Measurements from ENCODE around the gene GFRA1.

GFRA1 gene

DNA sequence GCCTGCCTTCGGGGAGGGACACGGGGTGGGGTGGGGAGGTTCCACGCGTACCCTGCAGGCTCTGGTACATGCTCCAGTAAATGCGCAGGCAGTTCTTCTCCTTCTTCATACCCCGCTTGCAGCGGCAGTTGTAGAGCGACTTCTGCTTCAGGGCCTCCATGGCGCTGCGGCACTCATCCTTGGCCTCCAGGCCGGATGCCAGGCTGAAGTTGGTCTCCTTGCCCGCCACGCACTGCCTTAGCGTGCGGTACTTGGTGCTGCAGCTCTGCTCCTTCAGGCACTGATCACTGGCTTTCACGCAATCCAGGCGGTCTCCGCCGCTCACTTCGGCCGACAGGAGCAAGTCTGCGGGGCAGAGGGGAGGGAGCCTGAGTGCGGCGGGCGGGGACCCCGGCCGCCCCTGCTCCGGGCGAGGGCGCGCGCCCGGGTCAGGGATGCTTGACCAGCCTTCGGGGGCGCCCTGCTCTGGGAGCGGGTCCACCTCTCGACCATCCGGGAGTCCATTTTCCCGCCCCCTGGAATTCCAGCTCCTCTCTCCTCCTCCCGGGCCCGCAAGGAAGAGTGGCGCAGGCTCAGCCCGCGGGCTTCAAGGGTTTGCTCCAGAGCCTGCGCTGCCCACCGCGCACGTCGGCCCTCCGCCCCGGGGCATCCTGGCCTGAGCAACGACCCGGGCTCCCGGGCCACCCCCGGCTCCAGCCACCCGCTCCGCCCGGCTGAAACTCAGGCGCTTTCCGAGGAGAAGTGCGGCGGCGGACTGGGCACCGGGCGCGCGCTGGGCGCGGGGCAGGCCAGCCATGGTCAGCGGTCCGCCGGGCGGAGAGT, 2.0 kb downstream of the GFRA1 start:
- no peak for FAIRE-seq

DNA sequence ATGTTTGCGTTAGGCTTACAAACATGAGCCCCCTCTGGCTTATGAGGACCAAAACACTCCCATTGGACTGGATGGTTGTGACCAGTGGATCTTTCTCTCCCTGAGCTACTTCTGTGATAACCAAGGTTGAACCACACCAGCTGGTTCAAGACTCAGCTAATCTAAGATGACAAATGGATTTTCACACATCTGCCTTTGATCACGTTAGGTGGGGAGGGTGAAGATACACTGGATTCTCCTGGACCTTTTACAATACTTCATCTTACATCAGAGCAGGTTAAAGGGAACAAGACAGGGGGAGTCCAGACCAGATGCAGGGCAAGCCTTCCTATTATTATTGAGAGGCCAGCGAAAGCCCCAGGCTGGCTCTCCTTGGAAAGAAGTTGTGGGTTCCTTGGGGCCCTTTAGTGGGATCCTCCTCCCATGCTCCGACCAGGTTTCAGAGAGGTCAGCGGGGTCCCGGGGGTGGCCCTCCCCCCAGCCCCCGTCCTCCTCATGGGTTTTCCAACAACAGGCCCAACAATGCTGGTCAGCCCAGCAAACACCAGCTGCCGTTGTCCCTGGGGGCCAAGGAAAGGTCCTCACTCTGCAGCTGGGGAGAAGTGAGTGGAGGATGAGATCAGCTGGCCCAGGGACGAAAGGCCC, 2.8 kb downstream of the GFRA1 start:
- no peak for DNase-seq (ENCODE audit: low spot score)
- no peak for FAIRE-seq

More for the DNA sequence above, 2.0 kb downstream of the GFRA1 start:
- no peak for DNase-seq (ENCODE audit: low spot score)

DNA sequence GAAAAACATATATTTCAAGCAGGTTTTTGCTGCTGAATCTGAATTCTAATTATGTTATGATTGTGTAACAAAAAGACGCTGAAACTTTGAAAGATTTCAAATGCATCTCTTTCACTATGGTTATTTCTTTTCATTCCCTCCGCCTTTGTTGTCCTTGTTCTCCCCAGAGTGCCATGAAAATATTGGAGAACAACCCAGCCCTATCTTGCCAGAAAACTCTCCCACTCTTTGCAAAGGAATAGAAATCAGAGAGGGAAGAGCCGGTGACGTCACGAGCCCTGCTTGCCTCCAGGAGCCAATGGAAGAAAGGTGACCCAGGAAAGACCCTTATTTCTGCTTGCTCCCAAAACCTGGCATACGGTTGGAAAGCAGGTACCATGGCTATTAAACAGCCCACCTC, 3.4 kb downstream of the GFRA1 start:
- FAIRE-seq = no peak
- DNase-seq (ENCODE audit: low spot score) = no peak

DNA sequence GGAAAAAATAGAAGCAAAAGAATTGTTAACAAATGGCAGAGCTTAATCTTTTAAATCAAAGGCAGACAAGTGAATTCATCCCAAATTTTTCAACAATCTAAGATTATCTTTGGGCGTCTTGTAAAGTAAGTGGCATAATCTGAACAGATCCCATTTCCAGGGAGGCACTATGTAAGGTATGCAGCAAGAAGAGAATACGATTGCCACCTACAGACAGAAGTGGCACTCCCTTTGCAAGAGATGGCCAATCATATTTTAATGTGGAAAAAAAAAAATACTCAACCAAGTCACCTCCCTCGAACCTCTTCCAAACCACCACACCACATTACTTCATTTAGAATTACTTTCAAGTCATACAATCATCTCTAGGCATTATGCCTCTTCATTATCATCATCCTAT, 4.0 kb downstream of the GFRA1 start:
- DNase-seq (ENCODE audit: low spot score) (no peak), FAIRE-seq (no peak)

DNA sequence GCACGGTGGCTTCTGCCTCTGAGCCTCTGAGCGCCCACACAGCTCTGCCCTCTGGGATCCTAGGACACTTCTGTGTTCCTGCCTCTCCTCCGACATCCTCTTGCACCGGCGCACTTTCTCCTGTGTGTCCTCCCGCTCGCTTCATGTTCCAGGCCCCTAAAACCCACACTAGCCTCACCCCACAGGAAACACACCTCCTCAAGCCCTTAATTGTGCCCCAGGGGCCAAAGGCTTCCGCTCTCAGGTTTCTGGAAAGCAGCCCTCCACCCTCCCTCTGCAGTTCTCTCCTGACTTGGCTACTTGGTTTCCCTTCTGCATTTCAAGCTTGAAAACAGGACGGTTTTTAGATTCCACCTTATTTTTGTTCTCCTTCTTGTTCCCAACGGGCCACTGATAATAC, 7.3 kb downstream of the GFRA1 start:
- FAIRE-seq (no peak), DNase-seq (ENCODE audit: low spot score) (no peak)

DNA sequence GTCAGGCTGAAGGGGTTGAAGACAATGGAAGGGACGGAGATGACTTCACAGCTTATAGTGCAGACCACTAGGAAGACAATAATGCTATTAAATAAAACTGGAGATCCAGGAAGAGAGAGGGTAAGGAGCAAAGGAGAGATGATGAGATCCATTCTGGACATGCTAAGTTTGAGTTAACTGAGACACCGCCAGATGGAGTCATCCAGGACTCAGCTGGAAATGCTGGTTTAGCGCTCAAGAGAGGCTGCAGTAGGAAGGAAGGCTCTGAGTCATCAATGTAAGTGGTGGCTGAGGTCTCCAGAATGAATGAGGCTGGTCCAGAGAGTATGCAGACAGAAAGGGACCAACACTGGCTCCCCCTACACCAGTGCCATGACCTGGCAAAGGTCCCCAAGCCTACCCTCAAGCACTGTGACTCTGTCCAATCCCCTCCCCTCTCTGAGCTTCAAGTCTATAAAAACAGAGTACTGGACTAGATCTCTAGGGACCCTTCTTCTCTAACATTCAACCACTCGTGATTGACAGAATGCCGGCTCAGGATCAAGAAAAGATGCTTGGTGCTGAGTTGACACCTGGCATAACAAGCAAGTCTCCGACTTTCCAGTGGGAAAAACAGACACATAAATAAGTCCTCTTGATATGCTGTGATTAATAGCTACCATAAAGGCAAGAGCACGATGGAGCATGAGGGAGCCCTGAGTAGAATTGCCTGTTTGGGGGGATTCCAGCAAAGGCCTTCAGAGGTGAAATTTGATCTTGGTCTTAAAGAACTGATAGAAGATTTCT, 8.9 kb downstream of the GFRA1 start:
- FAIRE-seq (no peak), DNase-seq (ENCODE audit: low spot score) (no peak)

DNA sequence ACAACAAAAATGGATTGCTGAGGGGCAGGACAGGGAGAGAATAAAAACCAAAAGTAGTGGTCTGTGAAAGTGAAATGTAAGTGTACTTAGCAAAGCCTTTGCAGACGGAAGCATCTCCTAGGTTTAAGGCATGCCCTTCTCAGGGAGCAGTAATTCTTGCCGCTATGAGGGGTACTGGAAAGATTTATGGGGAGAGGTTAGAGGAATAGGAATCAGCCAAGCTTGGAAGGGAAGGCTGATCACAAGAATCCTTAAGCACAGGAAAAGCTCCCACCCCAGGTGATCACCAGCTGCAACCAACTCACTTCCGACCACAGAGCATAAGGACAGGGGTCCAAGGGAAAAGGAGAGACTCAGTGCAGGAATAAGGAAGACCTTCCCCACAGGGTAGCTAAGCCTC, 10.3 kb downstream of the GFRA1 start:
- no peak for FAIRE-seq

DNA sequence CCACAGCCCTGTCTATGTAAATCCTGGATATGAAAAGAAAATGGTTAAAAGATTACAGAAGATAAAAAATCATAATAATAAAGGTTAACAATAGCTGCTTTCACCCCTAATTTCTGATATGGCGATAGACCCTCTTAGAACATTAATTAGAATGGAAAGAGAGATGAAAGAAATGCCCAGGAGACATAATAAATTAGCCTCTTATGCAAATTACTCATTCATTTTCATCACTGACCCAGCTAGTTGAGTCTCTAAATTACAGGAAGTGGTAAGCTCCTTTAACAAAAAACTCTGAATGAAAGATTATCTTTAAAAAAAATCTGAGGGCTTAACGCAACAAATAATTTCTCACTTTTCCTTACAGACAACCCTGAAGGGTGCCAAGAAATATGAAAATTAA, 12.4 kb downstream of the GFRA1 start:
- DNase-seq (ENCODE audit: low spot score) (no peak), FAIRE-seq (no peak)

More for the DNA sequence above, 10.3 kb downstream of the GFRA1 start:
- no peak for DNase-seq (ENCODE audit: low spot score)

DNA sequence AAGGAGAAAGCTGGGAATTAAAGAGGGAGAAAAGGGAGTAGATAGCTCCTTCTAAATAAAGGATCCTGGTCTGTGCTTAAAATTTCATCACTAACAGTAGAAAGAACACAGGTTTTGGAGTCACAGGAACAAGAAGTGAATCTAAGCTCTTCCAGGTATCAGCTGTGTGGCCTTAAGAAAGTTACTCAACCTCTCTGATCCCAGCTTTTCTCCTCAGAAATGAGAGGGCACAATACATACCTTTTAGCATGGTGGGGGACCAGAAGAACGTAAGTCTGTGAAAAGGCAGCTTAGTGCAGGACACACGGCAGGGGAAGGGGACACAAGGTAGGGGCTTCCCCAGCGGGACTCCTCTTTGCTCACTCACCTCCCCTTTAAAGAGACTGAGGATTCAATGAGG, 13.4 kb downstream of the GFRA1 start:
- DNase-seq (ENCODE audit: low spot score) = no peak
- FAIRE-seq = no peak

DNA sequence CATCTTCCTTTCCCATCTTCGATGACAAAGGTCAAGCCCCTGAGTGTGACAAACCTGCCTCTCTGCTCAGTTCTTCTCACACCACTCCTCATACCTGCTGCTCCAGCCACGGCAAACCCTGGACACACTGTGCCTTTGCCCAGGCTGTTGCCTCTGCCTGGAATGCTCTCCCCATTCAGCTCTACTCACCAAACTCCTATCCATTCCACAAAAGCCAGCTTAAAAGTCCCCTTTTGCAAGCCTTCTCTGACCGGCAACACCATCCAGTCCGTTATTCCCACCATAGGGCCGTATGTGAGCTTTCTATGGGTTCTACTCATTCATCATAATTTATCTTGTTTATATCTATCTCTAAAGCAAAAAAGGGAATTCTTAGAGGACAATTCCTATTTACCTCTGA, 15.2 kb downstream of the GFRA1 start:
- no peak for FAIRE-seq
- DNase-seq (ENCODE audit: low spot score) = no peak

DNA sequence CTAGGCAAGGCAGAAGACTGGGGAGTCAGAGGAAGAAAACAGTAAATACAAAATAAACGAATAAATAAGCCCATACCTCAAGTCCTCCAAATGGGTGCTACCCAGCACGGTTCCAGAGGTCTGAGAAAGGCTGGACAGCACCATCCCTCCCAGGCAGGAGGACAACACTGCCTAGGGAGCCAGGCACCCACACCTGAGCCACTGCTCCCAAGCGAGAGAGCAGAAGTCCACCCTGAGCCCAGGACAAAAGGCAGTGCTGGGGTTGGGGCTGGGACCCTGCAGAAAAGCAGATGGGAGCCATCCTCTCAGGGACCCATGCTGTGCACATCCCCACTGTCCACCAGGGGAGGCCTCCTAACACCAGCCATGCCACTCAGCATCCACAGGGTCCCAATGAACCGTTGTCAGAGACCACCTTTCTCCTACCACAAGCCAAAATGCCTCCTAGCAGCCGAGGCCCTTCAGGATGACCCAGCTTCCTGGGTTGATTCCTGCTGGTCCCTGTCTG, 16.2 kb downstream of the GFRA1 start:
- no peak for FAIRE-seq

DNA sequence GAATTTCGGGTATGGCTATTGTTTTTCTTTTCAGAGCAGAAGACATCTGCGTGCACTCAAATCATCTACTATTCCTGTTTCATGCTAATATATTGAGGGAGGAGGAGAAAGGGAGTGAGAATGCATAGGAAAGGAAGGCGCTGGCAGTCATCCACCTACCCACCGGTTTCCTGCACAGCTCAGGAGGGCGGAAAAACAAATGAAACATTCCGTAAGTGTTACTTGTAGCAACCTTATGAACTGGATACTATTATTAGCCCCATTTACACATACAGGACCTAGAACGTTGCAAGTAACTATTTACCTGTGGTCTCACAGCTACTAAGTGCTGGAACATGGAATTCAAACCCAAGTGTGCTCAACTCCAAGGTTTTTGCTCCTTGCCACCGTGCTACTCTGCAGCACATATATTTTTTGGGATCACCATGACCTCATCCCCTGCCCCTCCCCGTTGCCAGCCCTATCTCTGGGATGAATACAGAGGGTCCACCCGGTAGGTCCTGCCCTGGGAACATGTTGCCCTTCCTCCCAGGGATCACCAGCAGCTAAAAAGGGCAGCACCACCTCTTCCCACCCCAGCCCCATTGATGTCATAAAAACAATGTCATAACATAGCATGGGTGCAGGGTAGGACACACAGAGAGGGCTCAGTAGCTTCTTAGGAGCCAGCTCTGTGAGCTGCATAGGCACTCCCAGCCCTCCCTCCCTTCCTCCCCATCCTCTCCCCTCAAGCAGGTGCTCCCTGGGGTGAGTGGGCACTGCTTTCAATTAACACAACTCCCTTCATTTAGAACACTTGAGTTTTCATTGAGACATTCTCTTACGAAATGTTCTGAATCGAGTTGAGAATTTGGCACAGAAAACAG, 16.9 kb downstream of the GFRA1 start:
- no peak for FAIRE-seq
- no peak for DNase-seq (ENCODE audit: low spot score)

More for the DNA sequence above, 16.2 kb downstream of the GFRA1 start:
- no peak for DNase-seq (ENCODE audit: low spot score)

DNA sequence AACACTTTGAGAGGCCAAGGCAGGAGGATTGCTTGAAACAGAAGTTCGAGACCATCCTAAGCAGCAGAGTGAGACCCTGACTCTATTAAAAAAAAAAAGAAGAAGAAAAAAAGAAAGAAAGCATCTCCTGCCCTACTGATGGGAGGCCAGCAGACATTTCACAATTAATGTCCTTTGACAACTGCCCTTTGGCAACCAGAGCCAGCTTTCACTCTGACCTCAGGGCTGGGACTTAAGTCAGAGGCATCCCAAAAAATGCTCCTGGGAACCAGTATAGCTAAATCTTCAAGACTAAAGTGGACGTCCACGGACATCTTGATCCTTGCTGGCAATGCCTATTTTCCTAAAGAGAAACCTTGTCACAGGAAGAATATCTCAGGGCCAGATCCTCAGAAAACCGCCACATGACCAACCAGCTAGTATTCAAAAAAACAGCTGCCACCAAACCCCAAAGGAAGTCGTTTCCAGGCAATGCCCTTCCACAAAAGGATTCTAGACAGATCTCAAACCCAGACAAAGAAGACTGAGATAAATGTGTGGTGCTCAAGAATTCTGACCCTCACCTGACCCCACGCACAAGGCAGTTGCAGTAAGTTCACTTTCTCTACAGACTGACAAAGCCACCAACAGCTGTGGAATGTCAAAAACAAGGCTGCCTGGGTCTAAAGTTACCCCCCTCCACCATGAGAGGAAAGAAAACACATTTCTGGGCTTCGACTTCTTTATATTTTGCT, 18.4 kb downstream of the GFRA1 start:
- no peak for FAIRE-seq
- DNase-seq (ENCODE audit: low spot score) = no peak

DNA sequence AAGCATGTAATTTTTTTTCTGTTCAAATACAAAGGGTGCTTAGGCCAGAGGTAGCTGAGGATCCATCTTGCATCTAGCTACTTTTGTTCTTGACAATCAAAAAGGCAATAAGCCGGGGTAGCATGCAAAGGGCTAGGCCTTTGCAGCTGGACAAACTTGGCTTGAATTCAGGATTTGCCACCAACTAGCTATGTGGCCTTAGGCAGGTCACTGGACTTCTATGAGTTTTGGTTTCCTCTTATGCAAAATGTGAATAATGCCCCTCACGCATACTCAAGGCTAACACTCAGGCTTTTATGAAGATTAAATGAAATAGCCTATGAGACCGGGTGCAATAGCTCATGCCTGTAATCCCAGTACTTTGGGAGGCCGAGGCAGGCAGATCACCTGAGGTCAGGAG, 19.3 kb downstream of the GFRA1 start:
- FAIRE-seq (no peak), DNase-seq (ENCODE audit: low spot score) (no peak)

DNA sequence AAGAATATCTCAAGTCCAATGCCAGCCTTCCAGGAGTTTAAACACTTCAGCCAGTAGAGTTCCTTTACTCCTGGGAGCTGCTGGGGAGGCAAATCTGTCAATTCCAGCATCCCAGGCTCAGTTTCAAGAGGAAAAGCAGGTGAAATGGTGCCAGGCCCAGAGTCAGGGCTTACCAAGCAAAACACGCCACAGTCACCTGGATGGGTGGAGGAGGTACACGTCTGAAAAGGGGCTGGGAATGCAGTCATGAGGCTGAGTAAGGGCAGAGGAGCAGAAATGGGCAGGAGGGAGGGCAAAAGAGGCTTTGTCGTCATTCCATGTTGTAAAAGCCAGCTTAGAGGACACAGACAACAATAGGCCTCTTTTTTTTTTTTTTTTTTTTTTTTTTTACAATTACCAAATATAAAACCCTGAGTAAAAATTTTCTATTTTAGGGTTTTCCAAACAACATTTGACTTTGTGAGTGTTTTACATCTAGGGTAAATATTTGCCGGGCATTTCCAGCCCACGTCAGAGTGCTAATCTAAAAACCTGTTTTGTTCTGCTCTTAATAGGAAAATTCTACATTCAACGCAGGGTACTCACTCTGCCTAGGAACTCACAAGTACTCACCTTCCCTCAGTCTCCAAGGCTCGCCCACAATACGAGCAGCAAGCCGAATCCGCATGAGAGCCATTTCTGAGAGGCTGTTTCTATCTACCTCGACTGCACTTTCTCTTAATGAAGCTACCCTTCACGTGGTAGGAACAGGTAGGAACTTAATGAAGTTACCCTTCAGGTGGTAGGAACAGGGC, 21.2 kb downstream of the GFRA1 start:
- DNase-seq (ENCODE audit: low spot score) (no peak), FAIRE-seq (no peak)

DNA sequence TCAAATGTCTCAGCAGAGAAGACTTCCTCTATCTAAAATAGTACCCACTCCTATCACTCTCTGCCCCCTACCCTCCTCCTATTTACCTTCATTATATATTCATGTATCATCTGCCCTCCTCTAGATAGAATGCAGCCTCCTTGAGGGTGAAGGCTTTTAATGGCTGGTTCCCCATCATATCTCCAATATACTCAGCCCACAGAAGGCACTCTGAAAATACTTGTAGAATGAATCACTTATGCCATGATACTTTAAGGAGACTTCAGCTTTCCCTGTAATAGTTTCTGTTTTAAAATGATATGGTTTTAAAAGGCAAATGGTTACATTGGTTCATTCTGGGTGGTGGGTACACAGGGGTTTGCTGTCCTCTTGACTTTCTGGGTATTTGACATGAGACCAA, 25.3 kb downstream of the GFRA1 start:
- no peak for FAIRE-seq
- no peak for DNase-seq (ENCODE audit: low spot score)

DNA sequence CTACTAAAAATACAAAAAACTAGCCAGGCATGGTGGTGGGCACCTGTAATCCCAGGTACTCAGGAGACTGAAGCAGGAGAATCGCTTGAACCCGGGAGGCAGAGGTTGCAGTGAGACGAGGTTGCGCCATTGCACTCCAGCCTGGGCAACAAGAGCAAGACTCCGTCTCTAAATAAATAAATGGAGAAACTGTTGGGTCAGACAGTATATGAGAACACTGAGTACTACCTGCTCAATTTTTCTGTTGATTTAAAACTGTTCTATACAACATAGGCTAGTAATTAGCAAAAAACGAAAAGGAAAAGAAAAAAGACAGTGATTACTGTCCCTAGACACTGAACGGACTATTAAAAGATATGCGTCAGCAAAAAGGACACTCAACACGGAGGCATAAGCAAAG, 26.7 kb downstream of the GFRA1 start:
- DNase-seq (ENCODE audit: low spot score) (no peak), FAIRE-seq (no peak)

DNA sequence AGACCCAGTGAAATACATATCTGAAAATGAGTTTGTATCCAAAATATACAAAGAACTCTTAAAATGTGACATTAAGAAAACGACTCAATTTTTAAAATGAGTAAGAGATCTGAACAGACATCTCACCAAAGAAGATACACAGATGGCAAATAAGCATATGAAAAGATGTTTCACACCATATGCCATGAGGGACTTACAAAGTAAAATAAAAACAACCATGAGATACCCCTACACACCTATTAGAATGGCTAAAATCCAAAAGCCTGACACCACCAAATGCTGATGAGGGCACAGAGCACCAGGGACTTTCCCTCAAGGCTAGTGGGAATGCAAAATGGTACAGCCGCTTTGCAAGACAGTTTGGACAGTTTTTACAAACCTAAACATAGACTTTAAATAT, 27.9 kb downstream of the GFRA1 start:
- FAIRE-seq (no peak), DNase-seq (ENCODE audit: low spot score) (no peak)

DNA sequence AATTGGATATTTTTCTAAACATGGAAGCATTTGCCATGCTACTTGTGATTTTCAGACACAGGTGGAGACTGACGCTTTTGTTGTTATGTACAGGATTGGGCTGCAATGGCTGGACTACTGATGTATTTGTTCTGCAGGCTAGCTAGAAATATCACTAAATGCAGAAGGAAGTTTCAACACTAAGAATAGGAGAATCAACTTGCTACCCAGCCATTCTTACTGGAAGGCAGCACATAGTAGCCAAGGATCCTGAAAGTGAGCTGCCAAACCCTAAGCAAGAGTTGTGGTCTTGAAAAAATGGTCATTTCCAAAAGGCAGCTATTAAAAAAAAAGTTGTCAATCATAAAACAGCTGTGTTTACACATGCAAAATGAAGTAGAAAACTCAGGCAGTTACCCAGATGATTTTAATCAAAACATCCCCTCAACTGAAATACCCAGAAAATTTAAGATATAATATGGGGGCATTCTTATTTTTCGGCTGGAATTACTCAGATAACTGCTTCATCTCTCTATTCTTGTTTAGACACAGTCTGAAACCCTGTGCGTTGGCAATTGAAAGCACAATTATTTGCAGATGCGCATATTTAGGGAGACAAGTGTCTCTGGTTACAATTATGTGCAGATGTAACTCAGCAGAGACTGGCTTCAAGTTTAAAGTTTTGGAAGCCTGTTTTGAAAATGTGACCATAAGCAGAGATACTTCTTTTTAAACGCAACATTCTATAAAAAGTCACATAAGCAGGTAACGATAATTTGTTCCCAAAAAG, 31.2 kb downstream of the GFRA1 start:
- DNase-seq (ENCODE audit: low spot score) (no peak), FAIRE-seq (no peak)
